SK-N-SH (cell line): Measurements from ENCODE around the gene DSCAM. TPM values are rescaled to one million over a fixed set of nuclear protein-coding genes. Genes with fewer than 3 reads are reported as not detected.

Source experiments
- CTCF ChIA-PET: fragments of 300-600, 350-600 bp; formaldehyde crosslinking; extraction: SDS; loops from one replicate; lab custom pipeline; 2021; lab: Yijun Ruan, JAX
- POLR2A ChIA-PET: fragments of 350-600 bp; sonication (Branson Sonifier 250); formaldehyde crosslinking; extraction: SDS; loops from one replicate; lab custom pipeline; 2020; ENCODE audit warnings: antibody characterized with exemption, inconsistent platforms; lab: Yijun Ruan, JAX
- DNase-seq: peaks from one replicate; pipeline ENCODE4 v3.0.0; 2012
- H2AFZ ChIP-seq: fragments of 200-600 bp; sonication (generic); 2 replicates; pipeline ENCODE4 v1.8.1; 2016; ENCODE audit warnings: antibody characterized with exemption, mild to moderate bottlenecking, low read depth
- H3F3A ChIP-seq: fragments of 200-600 bp; sonication (generic); replicated peaks from 2 replicates; pipeline ENCODE3; 2016; ENCODE audit warnings: antibody characterized with exemption, mild to moderate bottlenecking; ENCODE audit not compliant: insufficient read depth
- H3K27ac ChIP-seq, 2 experiments: fragments of 200-500 bp in 1 of 2; fragments of 200-600 bp in 1 of 2; sonication (Bioruptor generic) in 1 of 2; sonication (generic), shearing (Covaris generic) in 1 of 2; 2 replicates each; pipeline versions ENCODE4 v1.5.1 to v1.6.1; 2014 to 2016; ENCODE audit warnings: low read depth in 2 of 2, inconsistent platforms in 1 of 2, low read length in 1 of 2, mild to moderate bottlenecking in 1 of 2, mixed read lengths in 1 of 2
- H3K27me3 ChIP-seq: fragments of 200-600 bp; sonication (generic), shearing (Covaris generic); 2 replicates; pipeline ENCODE4 v1.6.1; 2016; ENCODE audit warnings: mixed run types; ENCODE audit not compliant: insufficient read depth
- H3K36me3 ChIP-seq, 2 experiments: fragments of 200-500 bp in 1 of 2; fragments of 200-600 bp in 1 of 2; sonication (Bioruptor generic) in 1 of 2; sonication (generic) in 1 of 2; replicated peaks in 1 of 2; 2 replicates each; pipeline versions ENCODE3 to v1.5.1; 2014 to 2016; ENCODE audit warnings: low read length in 1 of 2, mild to moderate bottlenecking in 1 of 2; ENCODE audit not compliant: insufficient read depth in 2 of 2, control insufficient read depth in 1 of 2
- H3K4me1 ChIP-seq, 2 experiments: fragments of 200-500 bp in 1 of 2; fragments of 200-600 bp in 1 of 2; sonication (Bioruptor generic) in 1 of 2; sonication (generic), shearing (Covaris generic) in 1 of 2; 2 replicates each; pipeline versions ENCODE4 v1.5.1 to v1.6.1; 2014 to 2016; ENCODE audit warnings: low read depth in 1 of 2, low read length in 1 of 2, mixed run types in 1 of 2; ENCODE audit not compliant: insufficient read depth in 2 of 2, control insufficient read depth in 1 of 2
- H3K4me2 ChIP-seq: fragments of 200-600 bp; sonication (generic), shearing (Covaris generic); 2 replicates; pipeline ENCODE4 v1.6.1; 2017; ENCODE audit warnings: mixed run types
- H3K4me3 ChIP-seq, 2 experiments: fragments of 200-500 bp in 1 of 2; fragments of 200-600 bp in 1 of 2; sonication (Bioruptor generic) in 1 of 2; sonication (generic), shearing (Covaris generic) in 1 of 2; 2 replicates each; pipeline versions ENCODE4 v1.5.1 to v1.8.1; 2014 to 2016; ENCODE audit warnings: low read depth in 2 of 2, inconsistent platforms in 1 of 2, low read length in 1 of 2, mild to moderate bottlenecking in 1 of 2, mixed read lengths in 1 of 2, moderate library complexity in 1 of 2
- H3K79me2 ChIP-seq: fragments of 200-600 bp; sonication (generic); 2 replicates; pipeline ENCODE4 v1.8.1; 2017; ENCODE audit warnings: mild to moderate bottlenecking; ENCODE audit not compliant: insufficient read depth
- H3K9ac ChIP-seq: fragments of 200-600 bp; sonication (generic); 2 replicates; pipeline ENCODE4 v1.6.1; 2017; ENCODE audit warnings: mixed run types
- H3K9me2 ChIP-seq: fragments of 200-600 bp; sonication (generic); 2 replicates; pipeline ENCODE4 v1.6.1; 2017; ENCODE audit warnings: mixed run types
- H3K9me3 ChIP-seq: fragments of 200-600 bp; sonication (generic); 2 replicates; pipeline ENCODE4 v1.6.1; 2017; ENCODE audit warnings: mixed run types, mild to moderate bottlenecking, moderate library complexity
- H4K20me1 ChIP-seq: fragments of 200-600 bp; sonication (generic); 2 replicates; pipeline ENCODE4 v1.6.1; 2017; ENCODE audit warnings: mild to moderate bottlenecking, mixed run types; ENCODE audit not compliant: insufficient read depth
- ELF1 ChIP-seq: IDR thresholded peaks from 2 replicates; pipeline ENCODE4 v1.4.0; 2012
- EZH2phosphoT487 ChIP-seq: fragments of 200-600 bp; sonication (generic); IDR thresholded peaks from 2 replicates; pipeline ENCODE4 v1.6.1; 2017; ENCODE audit warnings: low read depth, mixed run types, mild to moderate bottlenecking, antibody characterized with exemption, moderate library complexity, borderline replicate concordance
- FOSL2 ChIP-seq: IDR thresholded peaks from 2 replicates; pipeline ENCODE4 v1.4.0; 2012; ENCODE audit warnings: low read depth, mild to moderate bottlenecking, moderate library complexity, borderline replicate concordance
- FOXJ3 ChIP-seq: sonication (generic); formaldehyde crosslinking; IDR thresholded peaks from 2 replicates; pipeline ENCODE4 v1.5.1; 2020; ENCODE audit warnings: mild to moderate bottlenecking, missing genetic modification reagents
- GATA2 ChIP-seq: sonication (generic); formaldehyde crosslinking; IDR thresholded peaks from 2 replicates; pipeline ENCODE4 v1.5.0; 2020; ENCODE audit warnings: mild to moderate bottlenecking, missing genetic modification reagents
- JUND ChIP-seq: IDR thresholded peaks from 2 replicates; pipeline ENCODE4 v1.4.0; 2012
- MAX ChIP-seq: IDR thresholded peaks from 2 replicates; pipeline ENCODE4 v1.4.0; 2012; ENCODE audit warnings: low read depth
- MEF2A ChIP-seq: IDR thresholded peaks from 2 replicates; pipeline ENCODE4 v1.4.0; 2012; ENCODE audit warnings: low read depth, borderline replicate concordance
- REST ChIP-seq: IDR thresholded peaks from 2 replicates; pipeline ENCODE4 v1.6.1; 2012; ENCODE audit warnings: mild to moderate bottlenecking, low read depth, low read length, moderate library complexity
- SMC3 ChIP-seq: IDR thresholded peaks from 2 replicates; pipeline ENCODE4 v1.6.1; 2012; ENCODE audit warnings: low read depth, low read length, improper control_type of control experiment
- TCF12 ChIP-seq: IDR thresholded peaks from 2 replicates; pipeline ENCODE4 v1.4.0; 2012
- TEAD4 ChIP-seq: IDR thresholded peaks from 2 replicates; pipeline ENCODE4 v1.4.0; 2012; ENCODE audit warnings: mild to moderate bottlenecking, borderline replicate concordance; ENCODE audit not compliant: insufficient read depth
- USF1 ChIP-seq: IDR thresholded peaks from 2 replicates; pipeline ENCODE4 v1.4.0; 2012; ENCODE audit warnings: low read depth, borderline replicate concordance
- WGBS: methylation state at CpG from one replicate; pipeline ENCODE4 v1.1.6; 2017; ENCODE audit warnings: low lambda C conversion rate; 5-methylcytosine and 5-hydroxymethylcytosine counted together
- polyA plus RNA-seq, 3 experiments: library from polyadenylated mRNA; depleted of rRNA; stranded (reverse); fragments of >200 nt; gene quantifications; 2 replicates each; pipeline ENCODE4 v1.2.3, GENCODE V29; 2012
- TF ChIP-seq, protein P1 (sequence below): fragments of 150-350 bp; IDR thresholded peaks from 2 replicates; pipeline ENCODE4 v1.6.1; 2017; ENCODE audit warnings: antibody characterized with exemption, low read length, low read depth, borderline replicate concordance
- TF ChIP-seq, protein P2 (sequence below): IDR thresholded peaks from 2 replicates; pipeline ENCODE4; 2012

The DSCAM gene
- polyA plus RNA-seq, 1 of the 3 experiments (the other 2 are of a cell fraction) = not detected

DNA sequence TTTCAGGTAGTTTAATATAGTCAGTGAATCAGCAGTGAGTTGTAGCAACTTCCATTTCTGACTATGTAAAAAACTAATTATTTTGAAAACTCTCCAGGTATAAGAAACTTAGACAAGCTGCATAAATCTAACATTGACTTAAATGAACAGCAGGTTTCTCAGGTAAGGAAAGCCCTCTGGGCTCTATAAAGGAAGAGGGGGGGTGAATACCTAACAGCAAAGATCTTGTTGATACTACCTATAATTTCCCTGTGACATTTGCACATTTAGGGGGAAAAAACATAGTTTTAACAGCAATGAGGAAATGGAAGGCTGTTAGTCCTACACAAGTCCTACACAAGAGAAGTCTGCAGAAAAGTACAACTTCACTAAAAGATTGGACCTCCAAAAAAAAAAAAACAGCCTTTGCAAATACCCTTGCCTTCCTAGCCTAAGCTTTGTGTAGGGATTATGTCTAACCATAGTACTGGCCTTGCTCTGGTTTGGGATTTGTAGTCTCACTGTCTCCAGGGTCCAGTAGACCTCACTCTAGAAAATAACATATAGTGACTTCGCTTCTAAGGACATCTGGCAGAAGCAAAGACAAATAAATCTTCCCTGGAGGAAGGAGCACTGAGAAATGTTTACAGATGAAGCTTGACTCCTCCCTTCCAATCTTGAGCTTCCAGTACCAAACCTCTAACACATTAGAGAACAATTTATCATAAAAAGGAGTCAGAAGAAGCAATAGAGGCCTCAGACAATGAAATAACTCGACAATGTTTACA is 459.8 kb downstream of the DSCAM start:
- CTCF ChIA-PET = interaction anchor here (0.6 to 4.4 kb wide), 66 partner anchors 9 to 681 kb away, joined by 3 to 61 read pairs (median 6); no protein-coding TSS in a partner anchor
- WGBS = 4% methylated on average over 2 of the region's 2 CpGs

More for the DNA sequence above, 459.8 kb downstream of the DSCAM start:
- DNase-seq = no peak
- POLR2A ChIA-PET = no interaction called here
- TF ChIP-seq REST (no peak), ELF1 (no peak), USF1 (no peak), TCF12 (no peak), SMC3 (no peak), MEF2A (no peak), FOSL2 (no peak), TEAD4 (no peak), EZH2phosphoT487 (no peak), JUND (no peak), GATA2 (CRISPR knock-in tag) (no peak), MAX (no peak), FOXJ3 (CRISPR knock-in tag) (no peak)
- TF ChIP-seq, protein P1, sequence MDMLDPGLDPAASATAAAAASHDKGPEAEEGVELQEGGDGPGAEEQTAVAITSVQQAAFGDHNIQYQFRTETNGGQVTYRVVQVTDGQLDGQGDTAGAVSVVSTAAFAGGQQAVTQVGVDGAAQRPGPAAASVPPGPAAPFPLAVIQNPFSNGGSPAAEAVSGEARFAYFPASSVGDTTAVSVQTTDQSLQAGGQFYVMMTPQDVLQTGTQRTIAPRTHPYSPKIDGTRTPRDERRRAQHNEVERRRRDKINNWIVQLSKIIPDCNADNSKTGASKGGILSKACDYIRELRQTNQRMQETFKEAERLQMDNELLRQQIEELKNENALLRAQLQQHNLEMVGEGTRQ = no peak
- TF ChIP-seq, protein P2, sequence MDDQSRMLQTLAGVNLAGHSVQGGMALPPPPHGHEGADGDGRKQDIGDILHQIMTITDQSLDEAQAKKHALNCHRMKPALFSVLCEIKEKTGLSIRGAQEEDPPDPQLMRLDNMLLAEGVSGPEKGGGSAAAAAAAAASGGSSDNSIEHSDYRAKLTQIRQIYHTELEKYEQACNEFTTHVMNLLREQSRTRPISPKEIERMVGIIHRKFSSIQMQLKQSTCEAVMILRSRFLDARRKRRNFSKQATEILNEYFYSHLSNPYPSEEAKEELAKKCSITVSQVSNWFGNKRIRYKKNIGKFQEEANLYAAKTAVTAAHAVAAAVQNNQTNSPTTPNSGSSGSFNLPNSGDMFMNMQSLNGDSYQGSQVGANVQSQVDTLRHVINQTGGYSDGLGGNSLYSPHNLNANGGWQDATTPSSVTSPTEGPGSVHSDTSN = no peak
- Histone ChIP-seq H3K4me1 (no peaks in the 10 kb centered on the region; a peak in 1 of 4 replicates), H3K9me3 (no peaks in the 10 kb centered on the region), H3K27me3 (no peaks in the 10 kb centered on the region), H2AFZ (no peak overlapping the region), H3K9ac (no peak overlapping the region), H3K27ac (no peak overlapping the region), H3K9me2 (no peaks in the 10 kb centered on the region), H4K20me1 (no peaks in the 10 kb centered on the region), H3K36me3 (no peaks in the 10 kb centered on the region), H3K4me2 (no peak overlapping the region), H3K79me2 (no peaks in the 10 kb centered on the region), H3F3A (no peaks in the 10 kb centered on the region), H3K4me3 (no peak overlapping the region)
